Measurements from ENCODE around the gene ZFR2. TPM values are rescaled to one million over a fixed set of nuclear protein-coding genes. Genes with fewer than 3 reads are reported as not detected.

Gene ZFR2
- total and polyA plus RNA-seq, 9 donors = 0.05 to 0.25 (median 0.14) TPM; not detected in 3

GRCh38 chr19:3866910-3867638, 1.8 kb downstream of the ZFR2 start:
- H3K27me3 ChIP-seq = no peaks in the 10 kb centered on the region
- no peaks in the 10 kb centered on the region for H3K36me3 ChIP-seq
- intact Hi-C loops (cut with DNase I) = no loop called here
- H3K4me3 ChIP-seq = no peak overlapping the region
- H3K27ac ChIP-seq = no peak overlapping the region
- WGBS, 3 donors = 55 to 63% (median 62%) methylated on average over 14 of the region's 14 CpGs
- H3K4me1 ChIP-seq (ENCODE audit: insufficient read depth) = no peaks in the 10 kb centered on the region
- TF ChIP-seq CTCF (IDR thresholded peaks at IDR 0.05) (no peak), EP300 (IDR thresholded peaks at IDR 0.05) (no peak), POLR2A (IDR thresholded peaks at IDR 0.05) (no peak)
- no peak for DNase-seq
- peaks cover 0 to 10% of the 10 kb centered on the region in 2 donors for H3K9me3 ChIP-seq

GRCh38 chr19:3863648-3864047, 5.2 kb downstream of the ZFR2 start:
- H3K27ac ChIP-seq = no peak overlapping the region
- no peak overlapping the region for H3K4me3 ChIP-seq
- H3K27me3 ChIP-seq = no peaks in the 10 kb centered on the region
- intact Hi-C loops (cut with DNase I) = no loop called here
- TF ChIP-seq POLR2A (IDR thresholded peaks at IDR 0.05) (no peak), CTCF (IDR thresholded peaks at IDR 0.05) (no peak), EP300 (IDR thresholded peaks at IDR 0.05) (no peak)
- no peaks in the 10 kb centered on the region for H3K36me3 ChIP-seq
- no peaks in the 10 kb centered on the region for H3K4me1 ChIP-seq (ENCODE audit: insufficient read depth)
- DNase-seq = no peak
- H3K9me3 ChIP-seq = no peaks in the 10 kb centered on the region
- 78 to 84% (median 82%) methylated on average over 12 of the region's 12 CpGs for WGBS, 3 donors

DNA sequence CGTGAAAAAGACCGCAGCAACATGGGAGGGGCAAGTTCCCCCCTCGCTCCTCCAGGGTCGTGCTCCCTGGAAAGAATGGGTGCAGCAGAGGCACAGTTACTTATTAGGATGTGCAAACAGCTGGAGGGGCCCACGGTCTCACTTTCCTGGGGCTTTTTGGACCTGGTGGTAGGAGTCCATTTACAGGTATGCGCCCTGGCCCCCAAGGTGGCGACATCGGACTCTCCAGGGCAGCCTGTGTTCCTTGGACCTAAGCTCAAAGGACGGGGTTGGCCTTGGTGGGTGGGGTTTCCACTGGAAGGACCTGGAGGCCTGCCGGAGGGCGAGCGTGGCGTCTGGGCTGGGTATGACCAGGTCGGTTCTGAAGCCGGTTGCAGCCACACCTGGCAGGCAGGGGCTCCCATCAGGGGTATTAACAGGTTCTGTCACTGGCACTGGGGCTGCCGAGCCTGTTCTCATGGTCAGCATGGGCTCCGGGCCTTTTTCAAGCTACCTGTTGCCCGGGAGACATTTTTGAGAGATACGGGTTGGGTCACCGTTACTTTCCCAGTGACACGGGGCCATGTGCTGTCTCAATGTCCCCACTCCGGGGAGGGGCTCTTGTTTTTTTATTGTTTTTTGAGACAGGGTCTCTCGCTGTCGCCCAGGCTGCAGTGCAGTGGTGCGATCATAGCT, 5.9 kb downstream of the ZFR2 start:
- H3K36me3 ChIP-seq = no peaks in the 10 kb centered on the region
- no peaks in the 10 kb centered on the region for H3K9me3 ChIP-seq
- H3K4me3 ChIP-seq = no peak overlapping the region
- intact Hi-C loops (cut with DNase I) = no loop called here
- H3K27me3 ChIP-seq = no peaks in the 10 kb centered on the region
- TF ChIP-seq EP300 (IDR thresholded peaks at IDR 0.05) (no peak), CTCF (IDR thresholded peaks at IDR 0.05) (no peak), POLR2A (IDR thresholded peaks at IDR 0.05) (no peak)
- H3K27ac ChIP-seq = no peak overlapping the region
- H3K4me1 ChIP-seq (ENCODE audit: insufficient read depth) = no peaks in the 10 kb centered on the region
- no peak for DNase-seq
- 81 to 83% (median 82%) methylated on average over 23 to 25 of the region's 25 CpGs for WGBS, 3 donors

DNA sequence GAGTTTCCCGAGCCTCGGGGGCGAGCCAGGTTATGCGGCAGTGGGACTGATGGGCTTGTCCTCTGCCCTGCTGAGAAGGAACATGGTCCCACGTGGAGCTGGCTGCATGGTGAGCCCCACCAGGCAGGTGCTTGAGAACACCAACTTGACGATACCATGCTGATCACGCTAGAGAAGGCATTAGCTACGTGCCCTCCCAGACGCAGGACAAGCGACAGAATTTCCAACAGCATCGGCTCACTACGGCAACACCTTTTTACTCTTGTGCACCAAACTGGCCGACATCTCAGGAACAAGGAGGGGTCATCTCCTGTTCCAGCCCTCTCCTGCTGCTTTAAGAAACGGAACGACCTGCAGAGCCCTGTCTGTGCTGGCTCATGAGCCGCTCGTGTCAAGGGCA, 8.3 kb downstream of the ZFR2 start:
- intact Hi-C loops (cut with DNase I) = no loop called here
- Histone ChIP-seq H3K4me1 (ENCODE audit: insufficient read depth) (no peaks in the 10 kb centered on the region), H3K27ac (no peak overlapping the region), H3K27me3 (no peaks in the 10 kb centered on the region), H3K4me3 (no peak overlapping the region), H3K36me3 (no peaks in the 10 kb centered on the region), H3K9me3 (no peaks in the 10 kb centered on the region)
- TF ChIP-seq EP300 (IDR thresholded peaks at IDR 0.05) (no peak), POLR2A (IDR thresholded peaks at IDR 0.05) (no peak), CTCF (IDR thresholded peaks at IDR 0.05) (no peak)
- DNase-seq = no peak
- WGBS, 3 donors = 88 to 90% (median 89%) methylated on average over 17 of the region's 17 CpGs
